ENCODE results near the gene LRRC41. TPM values are rescaled to one million over a fixed set of nuclear protein-coding genes. Genes with fewer than 3 reads are reported as not detected.

The LRRC41 gene
- total and polyA plus RNA-seq, 2 experiments from 2014 or later = 20.1 to 69.4 TPM

GRCh38 chr1:46262508-46262907 is 40.9 kb downstream of the LRRC41 start:
- no peak for ATAC-seq
- Histone ChIP-seq H3K4me3 (no peak overlapping the region), H3K9me2 (ENCODE audit: insufficient read depth) (no peaks in the 10 kb centered on the region), H4K20me1 (replicated peaks; ENCODE audit: insufficient read depth) (peaks cover 22% of the 10 kb centered on the region), H2AFZ (no peak overlapping the region), H3K36me3 (ENCODE audit: insufficient read depth) (peaks cover 65% of the 10 kb centered on the region), H3K79me2 (replicated peaks; ENCODE audit: insufficient read depth) (no peaks in the 10 kb centered on the region), H3K4me2 (no peak overlapping the region), H3K27ac (ENCODE audit: low read depth) (no peak overlapping the region), H3K4me1 (ENCODE audit: insufficient read depth) (no peaks in the 10 kb centered on the region), H3F3A (replicated peaks; ENCODE audit: low read depth) (0 out of 2 replicates have a peak, but pooled peaks cover 9% of the 10 kb centered on the region), H3K27me3 (ENCODE audit: insufficient read depth) (no peaks in the 10 kb centered on the region)
- peaks cover 90% of the 10 kb centered on the region for H3K36me3 Mint-ChIP-seq (ENCODE audit: low read depth)
- no peak overlapping the region for H3K4me3 Mint-ChIP-seq
- H3K27me3 Mint-ChIP-seq (ENCODE audit: insufficient read depth, low read depth, poor library complexity) = peaks cover 4% of the 10 kb centered on the region
- DNase-seq (ENCODE audit: low spot score) = no peak
- H3K4me1 Mint-ChIP-seq = no peaks in the 10 kb centered on the region
- no peak overlapping the region for H3K27ac Mint-ChIP-seq
- no peak for TF ChIP-seq REST (IDR thresholded peaks at IDR 0.05; ENCODE audit: unreplicated experiment)
- TF ChIP-seq CREB1 (CRISPR knock-in tag; IDR thresholded peaks at IDR 0.05; ENCODE audit: low read depth) = no peak
- TF ChIP-seq, protein P1, sequence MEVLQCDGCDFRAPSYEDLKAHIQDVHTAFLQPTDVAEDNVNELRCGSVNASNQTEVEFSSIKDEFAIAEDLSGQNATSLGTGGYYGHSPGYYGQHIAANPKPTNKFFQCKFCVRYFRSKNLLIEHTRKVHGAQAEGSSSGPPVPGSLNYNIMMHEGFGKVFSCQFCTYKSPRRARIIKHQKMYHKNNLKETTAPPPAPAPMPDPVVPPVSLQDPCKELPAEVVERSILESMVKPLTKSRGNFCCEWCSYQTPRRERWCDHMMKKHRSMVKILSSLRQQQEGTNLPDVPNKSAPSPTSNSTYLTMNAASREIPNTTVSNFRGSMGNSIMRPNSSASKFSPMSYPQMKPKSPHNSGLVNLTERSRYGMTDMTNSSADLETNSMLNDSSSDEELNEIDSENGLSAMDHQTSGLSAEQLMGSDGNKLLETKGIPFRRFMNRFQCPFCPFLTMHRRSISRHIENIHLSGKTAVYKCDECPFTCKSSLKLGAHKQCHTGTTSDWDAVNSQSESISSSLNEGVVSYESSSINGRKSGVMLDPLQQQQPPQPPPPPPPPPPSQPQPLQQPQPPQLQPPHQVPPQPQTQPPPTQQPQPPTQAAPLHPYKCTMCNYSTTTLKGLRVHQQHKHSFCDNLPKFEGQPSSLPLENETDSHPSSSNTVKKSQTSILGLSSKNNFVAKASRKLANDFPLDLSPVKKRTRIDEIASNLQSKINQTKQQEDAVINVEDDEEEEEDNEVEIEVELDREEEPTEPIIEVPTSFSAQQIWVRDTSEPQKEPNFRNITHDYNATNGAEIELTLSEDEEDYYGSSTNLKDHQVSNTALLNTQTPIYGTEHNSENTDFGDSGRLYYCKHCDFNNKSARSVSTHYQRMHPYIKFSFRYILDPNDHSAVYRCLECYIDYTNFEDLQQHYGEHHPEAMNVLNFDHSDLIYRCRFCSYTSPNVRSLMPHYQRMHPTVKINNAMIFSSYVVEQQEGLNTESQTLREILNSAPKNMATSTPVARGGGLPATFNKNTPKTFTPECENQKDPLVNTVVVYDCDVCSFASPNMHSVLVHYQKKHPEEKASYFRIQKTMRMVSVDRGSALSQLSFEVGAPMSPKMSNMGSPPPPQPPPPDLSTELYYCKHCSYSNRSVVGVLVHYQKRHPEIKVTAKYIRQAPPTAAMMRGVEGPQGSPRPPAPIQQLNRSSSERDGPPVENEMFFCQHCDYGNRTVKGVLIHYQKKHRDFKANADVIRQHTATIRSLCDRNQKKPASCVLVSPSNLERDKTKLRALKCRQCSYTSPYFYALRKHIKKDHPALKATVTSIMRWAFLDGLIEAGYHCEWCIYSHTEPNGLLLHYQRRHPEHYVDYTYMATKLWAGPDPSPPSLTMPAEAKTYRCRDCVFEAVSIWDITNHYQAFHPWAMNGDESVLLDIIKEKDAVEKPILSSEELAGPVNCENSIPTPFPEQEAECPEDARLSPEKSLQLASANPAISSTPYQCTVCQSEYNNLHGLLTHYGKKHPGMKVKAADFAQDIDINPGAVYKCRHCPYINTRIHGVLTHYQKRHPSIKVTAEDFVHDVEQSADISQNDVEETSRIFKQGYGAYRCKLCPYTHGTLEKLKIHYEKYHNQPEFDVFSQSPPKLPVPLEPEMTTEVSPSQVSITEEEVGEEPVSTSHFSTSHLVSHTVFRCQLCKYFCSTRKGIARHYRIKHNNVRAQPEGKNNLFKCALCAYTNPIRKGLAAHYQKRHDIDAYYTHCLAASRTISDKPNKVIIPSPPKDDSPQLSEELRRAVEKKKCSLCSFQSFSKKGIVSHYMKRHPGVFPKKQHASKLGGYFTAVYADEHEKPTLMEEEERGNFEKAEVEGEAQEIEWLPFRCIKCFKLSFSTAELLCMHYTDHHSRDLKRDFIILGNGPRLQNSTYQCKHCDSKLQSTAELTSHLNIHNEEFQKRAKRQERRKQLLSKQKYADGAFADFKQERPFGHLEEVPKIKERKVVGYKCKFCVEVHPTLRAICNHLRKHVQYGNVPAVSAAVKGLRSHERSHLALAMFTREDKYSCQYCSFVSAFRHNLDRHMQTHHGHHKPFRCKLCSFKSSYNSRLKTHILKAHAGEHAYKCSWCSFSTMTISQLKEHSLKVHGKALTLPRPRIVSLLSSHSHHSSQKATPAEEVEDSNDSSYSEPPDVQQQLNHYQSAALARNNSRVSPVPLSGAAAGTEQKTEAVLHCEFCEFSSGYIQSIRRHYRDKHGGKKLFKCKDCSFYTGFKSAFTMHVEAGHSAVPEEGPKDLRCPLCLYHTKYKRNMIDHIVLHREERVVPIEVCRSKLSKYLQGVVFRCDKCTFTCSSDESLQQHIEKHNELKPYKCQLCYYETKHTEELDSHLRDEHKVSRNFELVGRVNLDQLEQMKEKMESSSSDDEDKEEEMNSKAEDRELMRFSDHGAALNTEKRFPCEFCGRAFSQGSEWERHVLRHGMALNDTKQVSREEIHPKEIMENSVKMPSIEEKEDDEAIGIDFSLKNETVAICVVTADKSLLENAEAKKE (CRISPR knock-in tag; IDR thresholded peaks at IDR 0.05) = no peak
- TF ChIP-seq STAT1 (IDR thresholded peaks at IDR 0.05; ENCODE audit: unreplicated experiment) = no peak
- TF ChIP-seq ZNF114 (CRISPR knock-in tag; IDR thresholded peaks at IDR 0.05) = no peak
- TF ChIP-seq CTCF (conservative IDR thresholded peaks at IDR 0.05; ENCODE audit: low read depth in 2 of 2) = no peak
- TF ChIP-seq JUNB (IDR thresholded peaks at IDR 0.05; ENCODE audit: unreplicated experiment) = no peak
- TF ChIP-seq EZH2phosphoT487 (IDR thresholded peaks at IDR 0.05; ENCODE audit: unreplicated experiment) = no peak
- no peak for TF ChIP-seq NANOG (IDR thresholded peaks at IDR 0.05; ENCODE audit: borderline replicate concordance)
- no peak for TF ChIP-seq EZH2 (IDR thresholded peaks at IDR 0.05; ENCODE audit: low read depth, unreplicated experiment)
- TF ChIP-seq ETS1 (IDR thresholded peaks at IDR 0.05) = no peak
- no peak for TF ChIP-seq ZNF331 (CRISPR knock-in tag; IDR thresholded peaks at IDR 0.05; ENCODE audit: low read depth)
- TF ChIP-seq POLR2AphosphoS5 (IDR thresholded peaks at IDR 0.05; ENCODE audit: low read depth) = no peak
- H3K9me3 Mint-ChIP-seq = no peaks in the 10 kb centered on the region

All from GM23338 (cell line).